Psoas muscle (tissue), 8 donors: ENCODE data around the gene STXBP5. TPM values are rescaled to one million over a fixed set of nuclear protein-coding genes. Genes with fewer than 3 reads are reported as not detected.

Experiments used
- ATAC-seq, 4 donors: fragments of 200-7000 bp; cut with Tn5 transposase; one replicate each; pipeline ENCODE4 v1.9.1; 2020; ENCODE audit warnings: moderate library complexity in 3 of 4, mild to moderate bottlenecking in 2 of 4
- DNase-seq, 2 donors: peaks; one replicate each; pipeline ENCODE4 v3.0.0-alpha.2; 2020
- H3K27ac ChIP-seq: fragments of 200-600 bp; one replicate; pipeline ENCODE4 v1.8.0; 2022
- H3K27me3 ChIP-seq, 3 donors: fragments of 200-600 bp in 1 of 3; one replicate each; pipeline versions ENCODE4 v1.6.1 to v1.8.0; 2013 to 2022; ENCODE audit warnings: low read length in 2 of 3, mild to moderate bottlenecking in 2 of 3, moderate library complexity in 1 of 3; ENCODE audit not compliant: insufficient read depth in 3 of 3
- H3K36me3 ChIP-seq, 2 donors: fragments of 200-600 bp in 1 of 2; one replicate each; pipeline versions ENCODE4 v1.6.1 to v1.8.0; 2013 to 2022; ENCODE audit warnings: low read depth in 1 of 2, mild to moderate bottlenecking in 1 of 2, moderate library complexity in 1 of 2; ENCODE audit not compliant: insufficient read depth in 1 of 2
- H3K4me1 ChIP-seq: fragments of 200-600 bp; one replicate; pipeline ENCODE4 v1.8.0; 2022
- H3K4me3 ChIP-seq: fragments of 200-600 bp; one replicate; pipeline ENCODE4 v1.8.0; 2022; ENCODE audit warnings: mild to moderate bottlenecking
- H3K9me3 ChIP-seq: fragments of 200-600 bp; one replicate; pipeline ENCODE4 v1.8.0; 2022
- CTCF ChIP-seq: fragments of 200-600 bp; IDR thresholded peaks from one replicate; pipeline ENCODE4 v1.8.0; 2022; ENCODE audit warnings: antibody characterized with exemption
- WGBS, 3 donors: extraction: QIAGEN DNeasy Blood & Tissue Kit; methylation state at CpG; one replicate each; pipeline versions ENCODE4 v1.1.6 to v1.1.7; 2013; 5-methylcytosine and 5-hydroxymethylcytosine counted together
- intact Hi-C, 2 donors: fragments of 100-400 bp; cut with DNase I; formaldehyde crosslinking; loops; one replicate each; pipeline versions ENCODE4 v1.11.0 to v1.14.2; 2022
- polyA plus RNA-seq, 3 donors: library from polyadenylated mRNA; stranded (reverse); fragments of 200-250 nt; gene quantifications; one replicate each; pipeline ENCODE4 v1.2.3, GENCODE V29; 2013
- total RNA-seq, 4 donors: library from RNA; stranded (reverse); fragmentation: NEBNext Ultra II Directional in 2 of 4; extraction: Animal tissue kit (Norgen Biotek cat#: 25700) in 2 of 4; gene quantifications; one replicate each; pipeline versions ENCODE4 v1.2.1 to v1.2.4, GENCODE V29; 2021 to 2023
- donor health status: healthy with polysubstance abuse.
- donor health status: DM: no; HTN: no; CAD: no; lungs with moderate emphysema.
- donor health status: Bipolar disorder and iron deficiency.
- donor health status: healthy.
- donor health status: DM: yes; HTN: yes; CAD: no.
- donor health status: DM: no; HTN: no; CAD: no.
- donor health status: DM: no; HTN: no; CAD: no.
- donor health status: DM: yes; HTN: yes; CAD: no.

STXBP5 gene
- total and polyA plus RNA-seq, 7 donors: 4.1 to 20.0 (median 18.7) TPM

- WGBS, 3 donors: 88 to 91% (median 88%) methylated on average over 5 of the region's 5 CpGs
- intact Hi-C loops: no loop called here
- DNase-seq: no peak
- Histone ChIP-seq H3K4me1 (no peaks in the 10 kb centered on the region), H3K9me3 (no peaks in the 10 kb centered on the region), H3K27me3 (no peaks in the 10 kb centered on the region), H3K4me3 (no peak overlapping the region), H3K36me3 (no peaks in the 10 kb centered on the region), H3K27ac (no peak overlapping the region)
- no peak for TF ChIP-seq CTCF
- ATAC-seq: no peak
Observed at GRCh38 chr6:147257760-147258159, 53.5 kb downstream of the STXBP5 start.

GRCh38 chr6:147260091-147260490, 55.9 kb downstream of the STXBP5 start:
- peaks cover under 1% of the 10 kb centered on the region for H3K4me1 ChIP-seq
- TF ChIP-seq CTCF: no peak
- no peaks in the 10 kb centered on the region for H3K27me3 ChIP-seq
- DNase-seq: no peak
- no peak for ATAC-seq
- no peaks in the 10 kb centered on the region for H3K9me3 ChIP-seq
- intact Hi-C loops: loop anchor here in 1 of 2 donors (10.0 kb wide), 1 partner anchor 45 kb away; no protein-coding TSS in a partner anchor
- 69 to 87% (median 79%) methylated on average over 2 of the region's 2 CpGs for WGBS, 3 donors
- no peak overlapping the region for H3K4me3 ChIP-seq
- no peaks in the 10 kb centered on the region for H3K36me3 ChIP-seq
- H3K27ac ChIP-seq: no peak overlapping the region

- H3K36me3 ChIP-seq: no peaks in the 10 kb centered on the region
- ATAC-seq: no peak
- no peaks in the 10 kb centered on the region for H3K9me3 ChIP-seq
- intact Hi-C loops: loop anchor here in 1 of 2 donors (10.0 kb wide), 1 partner anchor 48 kb away; no protein-coding TSS in a partner anchor
- TF ChIP-seq CTCF: no peak
- no peak for DNase-seq
- no peaks in the 10 kb centered on the region for H3K27me3 ChIP-seq
- H3K4me3 ChIP-seq: no peak overlapping the region
- peaks cover 21% of the 10 kb centered on the region for H3K4me1 ChIP-seq
- WGBS, 3 donors: 25 to 37% (median 34%) methylated on average over 1 of the region's 1 CpG
- H3K27ac ChIP-seq: no peak overlapping the region
Observed at GRCh38 chr6:147262946-147263345, 58.7 kb downstream of the STXBP5 start.

GRCh38 chr6:147266821-147267220, 62.6 kb downstream of the STXBP5 start:
- 92 to 96% (median 94%) methylated on average over 3 of the region's 3 CpGs for WGBS, 3 donors
- no peaks in the 10 kb centered on the region for H3K9me3 ChIP-seq
- no peak overlapping the region for H3K27ac ChIP-seq
- no peaks in the 10 kb centered on the region for H3K36me3 ChIP-seq
- no peak for DNase-seq
- H3K27me3 ChIP-seq: no peaks in the 10 kb centered on the region
- ATAC-seq: no peak
- no peak overlapping the region for H3K4me3 ChIP-seq
- peaks cover 34% of the 10 kb centered on the region for H3K4me1 ChIP-seq
- TF ChIP-seq CTCF: no peak
- intact Hi-C loops: loop anchor here in 1 of 2 donors (10.0 kb wide), 1 partner anchor 52 kb away; no protein-coding TSS in a partner anchor

- Histone ChIP-seq H3K4me3 (peak overlapping the region; percentile 12), H3K27me3 (no peaks in the 10 kb centered on the region), H3K36me3 (no peaks in the 10 kb centered on the region), H3K27ac (no peak overlapping the region), H3K4me1 (peaks cover 34% of the 10 kb centered on the region), H3K9me3 (no peaks in the 10 kb centered on the region)
- 31 to 50% (median 34%) methylated on average over 2 of the region's 2 CpGs for WGBS, 3 donors
- ATAC-seq (peak; percentile 59 to 90 (median 79)), DNase-seq (no peak)
- intact Hi-C loops: loop anchor here in 1 of 2 donors (10.0 kb wide), 1 partner anchor 53 kb away; no protein-coding TSS in a partner anchor
- TF ChIP-seq CTCF: no peak
Observed at GRCh38 chr6:147267658-147268057, 63.4 kb downstream of the STXBP5 start.
